ENCODE results near the gene PDXDC1.

Gene PDXDC1

GRCh38 chr16:15031586-15031985, 56.8 kb downstream of the PDXDC1 start:
- no peaks in the 10 kb centered on the region for H3K4me1 ChIP-seq (ENCODE audit: low read length)
- H3K36me3 ChIP-seq (replicated peaks; ENCODE audit: low read depth, low read length), result peaks cover 39% of the 10 kb centered on the region
- H3K4me2 ChIP-seq (ENCODE audit: low read length), result no peak overlapping the region
- H3K27ac ChIP-seq (ENCODE audit: low read length), result no peak overlapping the region
- no peaks in the 10 kb centered on the region for H3K9me3 ChIP-seq (ENCODE audit: insufficient read depth, low read length)
- no peak overlapping the region for H2AFZ ChIP-seq (ENCODE audit: low read depth, low read length)
- no peak overlapping the region for H3K9ac ChIP-seq (ENCODE audit: low read length)
- H3K27me3 ChIP-seq (ENCODE audit: low read depth, low read length), result no peaks in the 10 kb centered on the region
- TF ChIP-seq CTCF (IDR thresholded peaks at IDR 0.05; ENCODE audit: low read depth, low read length) (no peak), EZH2phosphoT487 (IDR thresholded peaks at IDR 0.05; ENCODE audit: low read depth) (no peak)
- H4K20me1 ChIP-seq (ENCODE audit: insufficient read depth, low read length), result no peaks in the 10 kb centered on the region
- H3K4me3 ChIP-seq (ENCODE audit: low read length), result no peak overlapping the region
- 0 out of 2 replicates have a peak, but pooled peaks cover 5% of the 10 kb centered on the region for H3K79me2 ChIP-seq (ENCODE audit: low read length)

- no peaks in the 10 kb centered on the region for H3K27me3 ChIP-seq (ENCODE audit: low read depth, low read length)
- H3K9ac ChIP-seq (ENCODE audit: low read length), result no peak overlapping the region
- H3K9me3 ChIP-seq (ENCODE audit: insufficient read depth, low read length), result no peaks in the 10 kb centered on the region
- no peaks in the 10 kb centered on the region for H4K20me1 ChIP-seq (ENCODE audit: insufficient read depth, low read length)
- no peak overlapping the region for H3K4me3 ChIP-seq (ENCODE audit: low read length)
- no peak overlapping the region for H3K4me2 ChIP-seq (ENCODE audit: low read length)
- no peak overlapping the region for H3K27ac ChIP-seq (ENCODE audit: low read length)
- H3K79me2 ChIP-seq (ENCODE audit: low read length), result 0 out of 2 replicates have a peak, but pooled peaks cover 5% of the 10 kb centered on the region
- H3K36me3 ChIP-seq (replicated peaks; ENCODE audit: low read depth, low read length), result peaks cover 48% of the 10 kb centered on the region
- TF ChIP-seq EZH2phosphoT487 (IDR thresholded peaks at IDR 0.05; ENCODE audit: low read depth), result no peak
- TF ChIP-seq CTCF (IDR thresholded peaks at IDR 0.05; ENCODE audit: low read depth, low read length), result no peak
- no peak overlapping the region for H2AFZ ChIP-seq (ENCODE audit: low read depth, low read length)
- H3K4me1 ChIP-seq (ENCODE audit: low read length), result no peaks in the 10 kb centered on the region
Observed at GRCh38 chr16:15032547-15033308, 57.9 kb downstream of the PDXDC1 start.

GRCh38 chr16:15033309-15033707, 58.5 kb downstream of the PDXDC1 start:
- H4K20me1 ChIP-seq (ENCODE audit: insufficient read depth, low read length), result no peaks in the 10 kb centered on the region
- no peaks in the 10 kb centered on the region for H3K9me3 ChIP-seq (ENCODE audit: insufficient read depth, low read length)
- H3K27me3 ChIP-seq (ENCODE audit: low read depth, low read length), result no peaks in the 10 kb centered on the region
- no peak overlapping the region for H3K4me3 ChIP-seq (ENCODE audit: low read length)
- peaks cover 49% of the 10 kb centered on the region for H3K36me3 ChIP-seq (replicated peaks; ENCODE audit: low read depth, low read length)
- TF ChIP-seq CTCF (IDR thresholded peaks at IDR 0.05; ENCODE audit: low read depth, low read length) (no peak), EZH2phosphoT487 (IDR thresholded peaks at IDR 0.05; ENCODE audit: low read depth) (no peak)
- no peak overlapping the region for H3K27ac ChIP-seq (ENCODE audit: low read length)
- no peaks in the 10 kb centered on the region for H3K4me1 ChIP-seq (ENCODE audit: low read length)
- no peak overlapping the region for H3K4me2 ChIP-seq (ENCODE audit: low read length)
- H3K9ac ChIP-seq (ENCODE audit: low read length), result no peak overlapping the region
- H2AFZ ChIP-seq (ENCODE audit: low read depth, low read length), result no peak overlapping the region
- 0 out of 2 replicates have a peak, but pooled peaks cover 5% of the 10 kb centered on the region for H3K79me2 ChIP-seq (ENCODE audit: low read length)

GRCh38 chr16:15034266-15035162, 59.7 kb downstream of the PDXDC1 start:
- H2AFZ ChIP-seq (ENCODE audit: low read depth, low read length), result no peak overlapping the region
- no peaks in the 10 kb centered on the region for H3K9me3 ChIP-seq (ENCODE audit: insufficient read depth, low read length)
- no peaks in the 10 kb centered on the region for H3K4me1 ChIP-seq (ENCODE audit: low read length)
- no peak for TF ChIP-seq CTCF (IDR thresholded peaks at IDR 0.05; ENCODE audit: low read depth, low read length)
- TF ChIP-seq EZH2phosphoT487 (IDR thresholded peaks at IDR 0.05; ENCODE audit: low read depth), result no peak
- H3K27ac ChIP-seq (ENCODE audit: low read length), result no peak overlapping the region
- H4K20me1 ChIP-seq (ENCODE audit: insufficient read depth, low read length), result no peaks in the 10 kb centered on the region
- no peak overlapping the region for H3K4me3 ChIP-seq (ENCODE audit: low read length)
- H3K9ac ChIP-seq (ENCODE audit: low read length), result no peak overlapping the region
- no peaks in the 10 kb centered on the region for H3K27me3 ChIP-seq (ENCODE audit: low read depth, low read length)
- no peak overlapping the region for H3K4me2 ChIP-seq (ENCODE audit: low read length)
- no peaks in the 10 kb centered on the region for H3K79me2 ChIP-seq (ENCODE audit: low read length)
- H3K36me3 ChIP-seq (replicated peaks; ENCODE audit: low read depth, low read length), result peaks cover 55% of the 10 kb centered on the region

All from OCI-LY3 (cell line).